Measurements from ENCODE around the gene DIABLO.
A peak's percentile ranks its signal among the peaks of the same experiment; 100 is the strongest.
"Not testable (repeated sequence)": the region's sequence is repeated elsewhere in the genome, so short reads cannot be mapped to it uniquely, and the experiment has no call there.

The DIABLO gene

DNA sequence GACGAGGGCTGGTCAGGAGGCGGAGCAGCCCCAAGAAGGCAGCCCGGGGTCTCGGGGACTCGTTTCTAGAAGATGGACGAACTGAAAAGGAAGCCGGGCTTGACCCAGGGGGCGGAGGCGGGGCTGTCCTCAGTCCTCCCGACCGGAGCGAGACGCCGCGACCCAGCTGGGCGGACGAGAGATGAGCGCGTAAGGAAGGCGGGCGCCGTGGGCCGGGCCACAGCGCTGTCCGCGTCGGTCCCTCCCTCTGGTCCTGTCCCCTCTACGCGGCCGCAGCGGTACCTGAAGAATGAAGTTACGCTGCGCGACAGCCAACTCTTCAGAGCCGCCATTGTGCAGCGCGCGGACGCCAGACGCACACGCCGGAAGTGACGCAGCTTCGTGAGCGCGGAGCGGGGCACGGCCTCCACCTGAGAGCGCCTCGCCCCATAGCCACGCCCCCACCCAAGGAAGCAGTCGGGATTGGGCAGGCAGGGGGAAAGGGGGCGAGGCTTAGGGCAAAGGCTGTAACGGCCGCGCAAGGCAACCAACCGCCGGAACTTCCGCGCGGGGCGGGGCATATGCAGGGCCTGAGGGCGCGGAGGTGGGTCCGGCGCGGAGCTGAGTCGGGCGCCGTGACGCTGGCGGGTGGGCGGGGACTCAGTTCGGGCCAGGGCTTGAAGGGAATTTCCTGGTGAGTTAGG is at the start of gene DIABLO:
TSS of gene DIABLO (minus strand) at position 370 of the 683 bp plus-strand sequence. CDS start at position 332, 38 bp downstream.
- peak; percentile 99 for DNase-seq (ENCODE audit: low spot score)

DNA sequence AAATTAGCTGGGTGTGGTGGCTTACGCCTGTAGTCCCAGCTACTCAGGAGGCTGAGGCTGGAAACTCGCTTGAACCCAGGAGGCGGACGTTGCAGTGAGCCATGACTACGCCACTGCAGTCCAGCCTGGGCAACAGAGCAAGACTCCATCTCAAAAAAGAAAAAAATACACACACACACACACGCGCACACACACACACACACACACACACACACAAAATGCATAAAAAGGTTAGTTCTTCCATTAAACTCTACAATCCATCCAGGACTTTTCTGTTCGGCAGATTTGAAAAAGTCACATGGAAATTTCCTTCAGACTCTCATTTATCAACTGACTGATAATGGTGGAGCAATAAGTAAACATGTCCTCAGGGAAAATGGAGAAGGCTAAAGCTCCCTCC is 49.6 kb upstream of the DIABLO start:
- no peak for DNase-seq (ENCODE audit: low spot score)

DNA sequence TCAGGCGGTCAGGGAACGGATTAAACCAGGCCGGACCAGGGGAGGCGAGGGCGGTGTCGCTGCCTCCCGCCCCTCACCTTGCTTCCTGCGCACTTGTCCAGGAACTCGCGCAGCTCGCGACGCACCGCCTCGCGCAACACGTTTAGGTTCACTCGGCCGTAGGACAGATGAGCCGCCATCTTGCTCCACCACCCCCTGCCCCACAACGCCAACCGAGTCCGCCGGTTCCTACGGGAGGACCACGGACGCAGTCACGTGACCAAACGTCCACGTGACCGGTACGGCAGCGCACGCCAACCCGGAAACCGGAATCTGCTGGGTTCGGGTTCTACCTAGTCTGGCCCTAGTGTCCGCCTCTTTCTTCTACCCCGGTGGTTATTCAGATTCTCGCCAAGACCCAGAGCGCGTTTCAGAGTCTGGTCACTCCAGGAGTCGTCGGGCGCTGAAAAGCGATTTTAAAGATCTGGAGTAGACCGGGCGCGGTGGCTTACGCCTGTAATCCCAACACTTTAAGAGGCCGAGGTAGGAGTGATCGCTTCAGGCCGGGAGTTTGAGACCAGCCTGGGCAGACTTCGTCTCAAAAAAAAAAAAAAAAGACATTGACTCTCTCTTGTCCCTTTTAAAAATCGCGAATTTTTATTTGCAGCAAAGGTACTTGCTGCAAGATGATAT is 40.5 kb upstream of the DIABLO start, which contains the start of gene VPS33A:
TSS of gene VPS33A (minus strand) at position 265 of the 672 bp plus-strand sequence. CDS start at position 179, 86 bp downstream.
- peak; percentile 97 for DNase-seq (ENCODE audit: low spot score)

DNA sequence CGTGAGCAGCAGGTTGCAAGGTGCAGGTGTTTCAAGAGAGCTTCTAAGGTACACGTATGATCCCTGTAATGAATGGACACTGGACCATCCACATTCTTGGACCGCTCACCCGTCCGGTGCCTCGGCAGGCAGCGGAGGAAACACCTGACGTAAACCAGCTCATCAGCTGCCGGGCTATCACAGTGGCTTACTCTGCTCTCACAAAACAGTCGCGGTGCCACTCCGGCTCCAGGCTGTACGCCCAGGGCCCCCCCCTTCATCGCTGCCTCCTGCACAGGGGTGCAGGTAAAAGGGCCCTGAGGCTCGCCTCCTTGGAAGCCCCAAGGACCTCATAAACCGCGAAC is 40.0 kb upstream of the DIABLO start:
- peak; percentile 56 for DNase-seq (ENCODE audit: low spot score)

DNA sequence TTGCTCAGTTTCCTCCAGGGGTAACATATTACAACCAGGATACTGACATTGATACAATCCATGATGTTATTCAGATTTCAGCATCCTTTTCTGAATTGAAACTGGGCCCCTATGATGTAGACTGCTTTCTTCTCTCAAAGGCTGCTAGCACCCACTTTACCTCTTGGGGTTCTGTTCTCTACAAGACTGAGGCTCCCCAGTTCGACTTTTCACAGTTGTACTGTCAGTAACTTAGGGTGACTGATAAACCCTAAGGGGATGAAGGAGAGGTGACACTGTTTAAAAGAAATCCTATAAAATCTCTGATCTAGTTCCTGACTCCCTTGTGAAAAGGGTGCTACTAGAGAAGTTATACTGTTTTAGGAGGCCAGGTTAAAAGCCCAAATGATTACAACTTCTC is 39.6 kb upstream of the DIABLO start:
- peak; percentile 7 for DNase-seq (ENCODE audit: low spot score)

DNA sequence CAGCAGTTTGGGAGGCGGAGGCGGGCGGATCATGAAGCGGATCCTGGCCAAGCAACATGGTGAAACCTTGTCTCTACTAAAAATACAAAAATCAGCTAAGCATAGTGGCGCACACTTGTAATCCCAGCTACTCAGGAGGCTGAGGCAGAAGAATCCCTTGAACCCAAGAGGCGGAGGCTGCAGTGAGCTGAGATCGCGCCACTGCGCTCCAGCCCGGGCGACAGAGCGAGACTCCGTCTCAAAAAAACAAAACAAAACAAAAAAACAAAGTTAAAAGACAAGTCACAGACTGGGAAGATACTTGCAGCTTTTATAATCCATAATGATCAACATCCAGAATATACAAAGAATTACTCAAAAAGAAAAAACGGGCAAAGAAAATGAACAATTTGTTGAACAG is 34.9 kb upstream of the DIABLO start:
- DNase-seq (ENCODE audit: low spot score), result not testable (repeated sequence)

DNA sequence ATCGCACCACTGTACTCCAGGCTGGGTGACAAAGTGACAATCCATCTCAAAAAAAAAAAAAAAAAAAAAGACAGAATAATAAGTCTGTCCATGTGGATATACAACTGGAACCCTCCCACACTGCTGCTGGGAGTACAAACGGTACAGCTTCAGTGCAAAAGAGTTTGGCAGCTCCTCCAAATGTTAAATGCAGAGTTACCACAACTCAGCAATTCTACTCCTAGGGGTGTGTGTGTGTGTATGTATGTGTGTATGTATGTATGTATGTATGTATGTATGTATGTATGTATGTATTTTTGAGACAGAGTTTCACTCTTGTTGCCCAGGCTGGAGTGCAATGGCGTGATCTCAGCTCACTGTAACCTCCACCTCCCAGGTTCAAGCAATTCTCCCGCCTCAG is 33.1 kb upstream of the DIABLO start:
- not testable (repeated sequence) for DNase-seq (ENCODE audit: low spot score)

DNA sequence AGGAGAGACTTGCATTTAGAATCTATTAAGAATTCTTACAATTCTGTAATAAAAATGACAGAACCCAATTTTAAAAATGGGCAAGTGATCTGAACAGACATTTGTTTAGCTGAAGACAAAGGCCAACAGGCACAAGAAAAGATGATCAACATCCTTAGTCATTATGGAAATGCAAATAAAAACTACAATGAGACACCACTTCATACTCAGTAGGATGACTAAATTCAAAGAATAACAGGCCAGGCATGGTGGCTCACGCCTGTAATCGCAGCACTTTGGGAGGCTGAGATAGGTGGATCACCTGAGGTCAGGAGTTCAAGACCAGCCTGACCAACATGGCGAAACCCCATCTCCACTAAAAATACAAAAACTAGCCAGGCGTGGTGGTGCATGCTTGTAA is 32.6 kb upstream of the DIABLO start:
- not testable (repeated sequence) for DNase-seq (ENCODE audit: low spot score)

DNA sequence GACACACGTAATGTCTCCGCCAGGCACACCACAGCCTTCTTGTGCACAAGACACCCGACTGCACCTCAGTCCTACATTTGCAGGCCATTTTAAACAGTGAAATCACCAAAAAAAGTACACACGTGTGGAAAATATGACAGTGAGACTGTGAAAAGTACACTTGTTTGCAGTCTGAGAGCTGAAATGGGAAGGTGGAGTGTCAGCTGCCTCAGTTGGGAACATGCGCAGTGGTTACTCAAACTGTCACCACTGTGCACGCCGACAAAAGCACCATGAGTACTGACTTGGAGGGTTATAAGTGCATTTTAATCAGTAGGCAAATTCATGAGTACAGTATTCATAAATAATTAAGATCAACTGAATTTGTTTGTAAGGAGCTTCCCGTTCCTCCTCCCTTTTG is 24.7 kb upstream of the DIABLO start:
- DNase-seq (ENCODE audit: low spot score), result peak; percentile 67

DNA sequence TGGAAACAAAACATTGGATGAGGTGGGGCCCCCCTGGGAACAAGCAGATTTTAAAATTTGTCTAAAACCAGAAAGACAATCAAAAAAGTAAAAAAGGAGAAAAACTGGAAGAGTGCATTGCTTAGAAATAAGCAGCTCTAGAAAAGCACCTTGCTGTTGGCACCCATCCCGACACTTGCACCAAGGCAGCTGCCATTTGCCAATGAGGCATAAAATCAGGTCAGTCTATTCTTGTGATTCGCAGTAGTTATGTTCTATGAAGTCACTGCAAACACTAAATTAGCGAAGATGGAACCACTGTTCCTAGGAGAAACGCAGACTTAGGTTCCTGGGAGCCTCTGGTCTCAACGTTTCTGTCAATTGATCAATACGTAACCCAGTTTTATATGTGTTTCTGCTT is 24.2 kb upstream of the DIABLO start:
- DNase-seq (ENCODE audit: low spot score), result peak; percentile 93

DNA sequence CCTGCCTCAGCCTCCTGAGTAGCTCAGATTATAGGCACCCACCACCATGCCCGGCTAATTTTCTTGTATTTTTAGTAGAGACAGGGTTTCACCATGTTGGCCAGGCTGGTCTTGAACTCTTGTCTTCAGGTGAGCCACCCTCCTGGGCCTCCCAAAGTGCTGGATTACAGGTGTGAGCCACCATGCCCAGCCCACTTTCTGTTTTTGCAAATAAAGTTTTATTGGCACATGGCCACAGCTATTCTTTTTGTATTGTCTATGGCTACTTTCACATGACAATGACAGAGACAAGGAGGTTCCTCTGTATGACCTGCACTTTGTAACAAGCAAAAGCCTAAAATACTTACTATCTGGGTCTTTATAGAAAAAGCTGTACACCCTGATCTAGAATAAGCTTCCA is 19.7 kb upstream of the DIABLO start:
- no peak for DNase-seq (ENCODE audit: low spot score)

DNA sequence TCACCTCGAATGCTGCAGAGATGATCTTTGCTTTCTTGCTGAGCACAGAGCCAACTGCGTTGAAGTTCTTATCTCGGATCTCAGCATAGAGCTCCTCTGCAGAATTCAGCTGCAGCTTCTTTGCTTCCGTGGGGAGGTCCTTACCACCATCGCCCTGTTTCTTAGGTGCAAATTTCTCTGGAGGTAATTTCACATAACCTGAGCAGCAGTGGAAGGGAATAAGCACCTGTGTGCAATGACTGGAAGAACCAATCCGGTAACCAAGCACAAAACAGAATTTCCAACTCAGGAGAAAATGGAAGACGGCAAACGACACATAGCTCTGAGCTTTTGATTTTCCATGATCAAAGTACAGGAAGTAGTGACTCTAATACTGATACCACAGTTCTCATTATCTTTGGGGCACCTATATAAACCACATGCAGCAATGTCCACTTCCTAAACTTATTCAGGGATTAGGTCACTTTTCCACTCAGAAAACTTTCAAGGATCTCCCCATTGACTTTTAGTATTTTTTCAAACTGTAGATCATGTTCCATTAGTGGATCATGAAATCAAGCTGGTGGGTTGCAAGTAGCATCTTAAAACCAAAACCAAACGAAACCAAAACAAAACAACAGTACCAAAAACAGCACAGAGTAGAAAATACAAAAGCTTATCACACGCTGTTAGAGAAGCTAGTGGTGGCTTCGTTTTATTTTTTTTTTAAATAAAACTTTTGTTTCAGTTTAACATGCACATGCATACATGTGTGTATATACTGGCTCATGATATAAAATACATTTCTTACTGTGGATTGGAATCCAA is 18.9 kb upstream of the DIABLO start:
- DNase-seq (ENCODE audit: low spot score), result no peak

DNA sequence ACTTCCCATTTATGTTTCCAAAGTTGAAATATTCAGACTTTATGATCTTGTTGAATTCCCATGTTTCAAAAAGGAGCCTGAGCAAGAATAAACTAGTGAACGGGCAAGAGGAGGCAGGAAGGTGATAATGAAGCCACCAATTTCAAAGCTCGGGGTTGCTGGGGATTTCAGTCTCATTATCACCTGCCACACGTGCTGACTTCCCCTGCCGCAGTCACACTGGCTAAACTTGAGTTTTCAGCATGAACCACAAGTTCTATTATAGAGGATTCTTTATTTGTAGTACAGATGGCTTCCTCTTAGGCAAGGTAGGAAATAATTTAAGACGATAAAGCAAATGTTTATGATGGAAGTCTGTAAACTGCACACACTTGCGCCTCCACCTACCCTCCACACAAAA is 18.1 kb upstream of the DIABLO start:
- no peak for DNase-seq (ENCODE audit: low spot score)

DNA sequence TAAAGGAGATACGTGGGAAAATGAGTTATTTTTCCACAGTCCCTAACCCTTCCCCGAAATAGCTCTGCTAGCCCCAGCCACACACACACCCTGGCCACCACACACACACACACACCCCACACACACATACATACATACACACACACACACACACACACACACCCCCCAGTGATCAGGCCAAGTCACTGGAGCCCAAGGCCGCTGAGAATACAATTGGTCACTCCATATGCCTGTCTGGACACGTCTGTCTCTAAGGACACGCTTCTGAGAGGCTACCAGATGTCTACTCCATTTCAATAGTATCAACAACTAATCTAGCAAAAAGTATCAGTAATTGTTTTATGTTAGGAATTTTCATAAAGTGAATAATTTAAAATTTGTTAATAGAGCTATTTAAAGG is 13.0 kb upstream of the DIABLO start:
- DNase-seq (ENCODE audit: low spot score), result no peak

DNA sequence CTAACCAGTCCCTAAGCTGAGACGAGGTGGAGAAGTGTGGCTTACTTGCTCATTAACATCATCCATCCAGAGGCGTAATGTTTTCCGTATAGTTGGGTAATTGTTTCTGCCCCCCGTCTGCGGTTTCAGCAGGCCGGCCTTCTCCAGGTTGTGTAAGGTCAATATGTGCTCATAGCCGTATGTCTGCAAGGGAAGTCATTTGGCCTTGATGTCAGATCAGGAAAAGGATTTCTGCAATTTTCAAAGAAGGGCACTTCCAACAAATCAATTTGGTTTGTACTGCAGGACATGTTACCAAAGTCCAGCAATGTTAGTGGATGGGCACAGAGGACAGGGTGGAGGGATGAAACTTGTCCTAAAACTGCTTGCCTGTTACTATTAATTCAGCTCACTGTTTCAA is 9.9 kb upstream of the DIABLO start:
- DNase-seq (ENCODE audit: low spot score), result no peak

DNA sequence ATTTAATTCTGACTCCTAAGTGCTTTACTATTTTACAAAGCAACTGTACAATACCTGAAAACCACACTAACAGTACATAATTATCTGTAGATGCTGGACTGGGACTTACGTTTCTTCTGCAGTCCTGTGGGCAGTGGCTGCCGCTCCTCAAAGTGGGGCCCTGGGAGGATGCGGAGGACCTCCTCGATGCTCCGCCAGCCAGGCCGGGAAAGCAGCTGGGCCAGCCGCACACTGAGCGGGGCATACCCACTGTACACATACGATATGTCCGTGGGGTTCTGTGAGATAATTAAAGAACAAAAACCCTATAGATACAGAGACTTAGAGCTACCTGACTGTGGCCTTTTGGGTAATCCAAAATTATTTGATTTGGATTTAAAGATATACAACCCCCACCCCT is 6.8 kb upstream of the DIABLO start:
- no peak for DNase-seq (ENCODE audit: low spot score)

DNA sequence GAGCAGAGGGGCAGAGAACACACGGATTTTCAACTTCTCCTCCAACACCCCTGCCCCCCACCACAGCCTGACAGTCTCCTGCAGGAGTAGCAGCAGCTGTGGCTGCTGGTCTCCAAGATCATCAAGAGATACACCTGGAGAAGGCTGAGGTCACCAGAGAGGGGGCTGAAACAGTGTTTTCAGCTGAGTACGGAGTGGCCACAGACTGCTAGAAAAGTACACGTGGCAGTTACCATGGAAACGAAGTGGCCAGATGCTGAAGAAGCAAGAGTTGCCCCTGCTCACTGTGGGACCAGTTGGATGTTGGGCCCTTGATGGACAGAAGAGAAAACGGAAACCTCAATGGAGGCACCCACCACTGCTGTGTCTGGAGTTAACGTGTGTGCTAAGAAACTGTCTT is 4.9 kb upstream of the DIABLO start:
- DNase-seq (ENCODE audit: low spot score), result no peak

DNA sequence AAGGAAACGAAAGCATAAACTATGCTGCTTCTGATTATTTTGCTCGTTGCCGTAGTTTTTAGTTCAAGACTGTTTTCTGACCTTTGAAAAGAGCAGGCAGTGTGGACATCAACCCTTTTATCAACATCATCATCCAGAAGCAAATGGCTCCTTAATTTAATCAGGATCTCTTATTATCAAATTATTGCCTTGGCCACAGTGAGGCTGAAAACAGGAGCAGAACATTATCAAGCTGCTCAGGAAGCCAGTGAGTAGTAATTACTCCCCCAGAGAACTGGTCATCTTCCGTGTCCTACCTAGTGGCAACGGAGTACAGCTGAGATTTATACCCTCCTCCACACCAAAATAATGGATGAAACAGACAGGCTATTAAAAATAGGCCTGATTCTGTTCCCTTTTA is 2.2 kb upstream of the DIABLO start:
- DNase-seq (ENCODE audit: low spot score), result no peak

DNA sequence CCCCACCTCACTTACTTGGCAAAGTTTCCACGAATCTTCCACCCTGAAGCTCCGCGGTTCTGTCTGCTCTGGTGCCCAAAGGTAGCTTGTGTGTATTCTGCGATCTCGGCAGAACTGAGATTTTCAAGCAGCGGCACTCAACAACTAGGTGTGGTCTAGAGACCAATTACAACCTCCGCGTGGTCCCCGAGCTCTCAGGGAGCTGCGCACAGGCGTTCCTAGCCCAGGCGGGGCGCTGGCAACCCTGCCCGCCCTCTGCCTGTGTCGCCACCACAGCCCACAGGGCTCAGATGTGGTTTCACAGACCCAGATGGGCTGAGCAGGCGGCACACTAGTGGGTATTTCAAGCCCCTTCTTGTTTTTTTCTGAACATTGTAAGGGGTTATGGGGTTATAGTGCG is 1.5 kb upstream of the DIABLO start:
- DNase-seq (ENCODE audit: low spot score), result no peak

DNA sequence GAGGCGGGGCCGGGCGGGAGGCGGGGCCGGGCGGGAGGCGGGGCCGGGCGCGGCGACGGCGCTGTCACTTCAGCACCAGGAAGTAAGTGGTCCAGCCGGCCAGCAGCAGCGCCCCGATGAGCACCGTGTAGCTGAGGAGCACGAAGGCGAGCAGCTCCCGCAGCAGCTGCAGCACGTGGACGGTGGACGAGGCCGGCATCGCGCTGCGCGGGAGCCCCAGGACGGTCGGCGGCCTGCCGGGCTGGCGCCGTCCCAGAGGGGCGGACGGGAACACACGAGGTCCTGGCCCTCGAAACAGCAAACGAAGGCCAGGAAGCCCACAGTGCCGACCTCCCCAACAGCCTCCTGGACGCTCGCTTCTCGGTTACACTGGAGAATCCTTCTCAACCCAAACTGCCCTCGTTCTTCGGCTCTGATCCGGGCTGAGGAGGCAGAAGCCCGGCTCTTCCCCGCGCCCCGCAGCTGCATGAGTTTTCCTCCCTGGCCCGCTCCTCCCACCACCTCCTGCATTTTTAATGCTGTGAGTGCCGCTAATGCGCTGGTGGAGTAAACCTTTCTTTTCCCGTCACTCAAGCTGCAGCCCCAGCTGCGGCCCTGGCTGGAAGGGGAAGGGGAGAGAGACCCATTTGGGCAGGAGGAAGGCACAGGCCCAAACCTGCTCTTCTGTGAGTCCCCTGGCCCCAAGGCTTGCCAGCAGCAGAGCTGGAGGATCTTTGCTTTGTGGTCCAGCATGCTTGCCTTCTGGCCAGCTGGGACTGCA is 694 bp upstream of the DIABLO start:
- no peak for DNase-seq (ENCODE audit: low spot score)

DNA sequence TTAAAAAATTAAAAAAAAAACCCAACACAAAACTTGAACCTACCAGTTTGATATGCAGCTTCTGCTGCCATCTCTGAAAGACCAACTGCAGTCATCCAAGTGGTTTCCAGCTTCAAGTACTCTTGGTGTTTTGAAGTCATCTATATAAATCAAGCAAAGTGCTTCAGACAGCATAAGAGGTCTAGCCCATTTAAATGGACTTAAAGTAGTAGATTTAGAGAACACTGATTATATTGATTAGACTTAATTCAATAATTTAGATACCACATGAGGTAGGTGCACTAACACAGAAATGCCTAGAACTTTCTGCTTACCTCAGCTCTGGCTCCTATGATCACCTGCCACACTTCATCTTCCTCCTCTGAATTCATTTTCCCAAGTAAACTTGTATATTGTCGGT is 9.4 kb downstream of the DIABLO start:
- DNase-seq (ENCODE audit: low spot score), result no peak

DNA sequence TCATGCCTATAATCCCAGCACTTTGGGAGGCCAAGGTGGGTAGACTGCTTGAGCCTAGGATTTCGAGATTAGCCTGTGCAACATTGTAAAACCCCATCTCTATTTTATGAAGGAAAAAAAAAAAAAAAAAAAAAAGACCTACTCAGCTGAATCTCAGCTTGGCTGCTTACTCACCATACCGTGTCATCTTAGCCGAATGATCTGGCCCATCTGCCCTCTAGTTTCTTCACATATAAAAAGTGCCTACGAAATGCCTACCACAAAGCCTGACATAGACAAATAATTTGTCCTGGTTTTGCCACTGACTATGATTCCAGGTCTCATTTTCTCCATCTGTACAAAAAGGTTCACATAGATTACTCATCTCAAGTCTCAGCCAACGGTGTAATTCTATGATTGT is 10.1 kb downstream of the DIABLO start:
- DNase-seq (ENCODE audit: low spot score), result no peak
